Mammary epithelial cell (primary cell): ENCODE data around the gene FMO3.

Source experiments
- CTCF ChIP-seq, 2 donors: IDR thresholded peaks in 1 of 2; conservative IDR thresholded peaks in 1 of 2; 2 replicates each; pipeline ENCODE4 v1.5.1; 2011 to 2012; ENCODE audit warnings: inconsistent platforms in 2 of 2, low read length in 2 of 2, mild to moderate bottlenecking in 2 of 2, control low read depth in 1 of 2, low read depth in 1 of 2; ENCODE audit not compliant: insufficient read depth in 1 of 2; ENCODE audit errors: extremely low read depth in 1 of 2
- EZH2 ChIP-seq: IDR thresholded peaks from 2 replicates; pipeline ENCODE4 v1.6.1; 2012; ENCODE audit warnings: low read length, inconsistent platforms, borderline replicate concordance

- TF ChIP-seq CTCF (conservative IDR thresholded peaks at IDR 0.05 in 1 of 2, IDR thresholded peaks at IDR 0.05 in 1 of 2; ENCODE audit: extremely low read depth in 1 of 2, insufficient read depth in 1 of 2, low read depth in 1 of 2, low read length in 2 of 2): no peak
- no peak for TF ChIP-seq EZH2
Measured at GRCh38 chr1:171128463-171128862, 37.8 kb downstream of the FMO3 start.
